H1 (cell line): Measurements from ENCODE around the gene P2RY11. TPM values are rescaled to one million over a fixed set of nuclear protein-coding genes. Genes with fewer than 3 reads are reported as not detected.

Source experiments
- CTCF ChIA-PET: fragments of 300-600 bp; sonication (Branson Sonifier 250); formaldehyde crosslinking; loops from one replicate; lab custom pipeline; 2021; ENCODE audit not compliant: partially characterized antibody; lab: Charles Lee
- POLR2A ChIA-PET: fragments of 300-600 bp; sonication (Branson Sonifier 250); formaldehyde crosslinking; loops from one replicate; lab custom pipeline; 2021; ENCODE audit warnings: inconsistent platforms; ENCODE audit not compliant: partially characterized antibody; lab: Charles Lee
- DNase-seq, 2 experiments: peaks; one replicate each; pipeline versions ENCODE4 v3.0.0 to v3.0.0-alpha.2; 2010 to 2022; ENCODE audit warnings: low spot score in 2 of 2, low read depth in 1 of 2, mixed read lengths in 1 of 2
- FAIRE-seq: peaks from 2 replicates; lab custom pipeline; 2011; peaks lifted over from hg19 to GRCh38; lab: Jason Lieb, UNC
- H2AFZ ChIP-seq: 2 replicates; pipeline ENCODE4 v1.8.1; 2012; ENCODE audit warnings: low read length, inconsistent platforms
- H2AK5ac ChIP-seq: 2 replicates; pipeline ENCODE4 v1.6.1; 2013; ENCODE audit warnings: low read depth, low read length
- H2BK120ac ChIP-seq: replicated peaks from 2 replicates; pipeline ENCODE3; 2013; ENCODE audit warnings: low read depth, low read length, inconsistent platforms
- H2BK12ac ChIP-seq: 2 replicates; pipeline ENCODE4 v1.6.1; 2013; ENCODE audit warnings: low read depth, low read length
- H2BK15ac ChIP-seq: 2 replicates; pipeline ENCODE4 v1.6.1; 2013; ENCODE audit warnings: low read length
- H2BK20ac ChIP-seq: 2 replicates; pipeline ENCODE4 v1.6.1; 2013; ENCODE audit warnings: low read length
- H2BK5ac ChIP-seq: 2 replicates; pipeline ENCODE4 v1.6.1; 2013; ENCODE audit warnings: low read depth, low read length
- H3K14ac ChIP-seq: 2 replicates; pipeline ENCODE4 v1.6.1; 2013; ENCODE audit warnings: inconsistent platforms; ENCODE audit not compliant: insufficient read length
- H3K18ac ChIP-seq: 2 replicates; pipeline ENCODE4 v1.6.1; 2013; ENCODE audit warnings: low read length; ENCODE audit errors: extremely low read depth
- H3K23ac ChIP-seq: 2 replicates; pipeline ENCODE4 v1.6.1; 2013; ENCODE audit warnings: inconsistent platforms; ENCODE audit not compliant: insufficient read length
- H3K23me2 ChIP-seq: 2 replicates; pipeline ENCODE4 v1.6.1; 2013; ENCODE audit warnings: low read depth, low read length
- H3K27ac ChIP-seq: 2 replicates; pipeline ENCODE4 v1.6.1; 2011; ENCODE audit warnings: low read depth, low read length, inconsistent platforms
- H3K27me3 ChIP-seq, 4 experiments: replicated peaks in 1 of 4; 1 replicate in 1 of 4; 2 replicates in 3 of 4; pipeline versions ENCODE4 v1.6.1 to v1.8.1; 2011 to 2013; ENCODE audit warnings: low read length in 3 of 4, mild to moderate bottlenecking in 3 of 4, inconsistent platforms in 2 of 4, mixed read lengths in 2 of 4, moderate library complexity in 1 of 4; ENCODE audit not compliant: control insufficient read depth in 3 of 4, insufficient read depth in 3 of 4; ENCODE audit errors: extremely low read depth in 1 of 4
- H3K36me3 ChIP-seq, 4 experiments: 2 replicates each; pipeline versions ENCODE4 v1.6.1 to v1.8.1; 2011 to 2013; ENCODE audit warnings: mild to moderate bottlenecking in 4 of 4, low read length in 3 of 4, moderate library complexity in 2 of 4, control low read depth in 1 of 4, inconsistent platforms in 1 of 4; ENCODE audit not compliant: insufficient read depth in 4 of 4, control insufficient read depth in 2 of 4
- H3K4ac ChIP-seq: replicated peaks from 2 replicates; pipeline ENCODE3; 2013; ENCODE audit warnings: low read length, low read depth, mixed read lengths, inconsistent platforms; ENCODE audit not compliant: insufficient read length
- H3K4me1 ChIP-seq, 4 experiments: replicated peaks in 1 of 4; 1 replicate in 1 of 4; 2 replicates in 3 of 4; pipeline versions ENCODE4 v1.6.1 to v1.8.1; 2011 to 2013; ENCODE audit warnings: low read length in 3 of 4, inconsistent platforms in 2 of 4, mixed read lengths in 1 of 4; ENCODE audit not compliant: insufficient read depth in 4 of 4, control insufficient read depth in 3 of 4
- H3K4me2 ChIP-seq, 2 experiments: 2 replicates each; pipeline versions ENCODE4 v1.6.1 to v1.8.1; 2011 to 2013; ENCODE audit warnings: low read depth in 2 of 2, low read length in 2 of 2, control low read depth in 1 of 2, inconsistent platforms in 1 of 2, mild to moderate bottlenecking in 1 of 2; ENCODE audit not compliant: insufficient read depth in 1 of 2
- H3K4me3 ChIP-seq, 4 experiments: fragments of 200-600, 300-600 bp in 1 of 4; sonication (generic), shearing (Covaris generic), sonication (Bioruptor Twin) in 1 of 4; 2 replicates each; pipeline versions ENCODE4 v1.5.1 to v1.8.1; 2011 to 2016; ENCODE audit warnings: low read length in 4 of 4, low read depth in 3 of 4, control low read depth in 2 of 4, inconsistent platforms in 2 of 4, mild to moderate bottlenecking in 2 of 4, mixed read lengths in 1 of 4, moderate library complexity in 1 of 4; ENCODE audit not compliant: insufficient read depth in 2 of 4; ENCODE audit errors: extremely low read depth in 1 of 4
- H3K56ac ChIP-seq: replicated peaks from 2 replicates; pipeline ENCODE3; 2013; ENCODE audit warnings: low read depth, mild to moderate bottlenecking, mixed read lengths, low read length, inconsistent platforms; ENCODE audit not compliant: insufficient read length
- H3K79me1 ChIP-seq: 2 replicates; pipeline ENCODE4 v1.6.1; 2013; ENCODE audit warnings: low read depth, low read length, control low read depth
- H3K79me2 ChIP-seq, 2 experiments: 2 replicates each; pipeline versions ENCODE4 v1.6.1 to v1.8.1; 2012 to 2013; ENCODE audit warnings: low read length in 2 of 2, mild to moderate bottlenecking in 2 of 2, inconsistent platforms in 1 of 2; ENCODE audit not compliant: insufficient read depth in 2 of 2, control insufficient read depth in 1 of 2
- H3K9ac ChIP-seq, 4 experiments: replicated peaks in 1 of 4; 1 replicate in 1 of 4; 2 replicates in 3 of 4; pipeline versions ENCODE4 v1.6.1 to v1.8.1; 2011 to 2013; ENCODE audit warnings: low read depth in 3 of 4, low read length in 3 of 4, control low read depth in 2 of 4, mild to moderate bottlenecking in 2 of 4, moderate library complexity in 2 of 4, inconsistent platforms in 1 of 4; ENCODE audit errors: extremely low read depth in 1 of 4
- H3K9me3 ChIP-seq, 2 experiments: 2 replicates each; pipeline versions ENCODE4 v1.6.1 to v1.8.1; 2012 to 2013; ENCODE audit warnings: mild to moderate bottlenecking in 2 of 2, moderate library complexity in 2 of 2, control low read depth in 1 of 2, inconsistent platforms in 1 of 2, low read depth in 1 of 2, low read length in 1 of 2, mixed read lengths in 1 of 2; ENCODE audit not compliant: insufficient read depth in 2 of 2
- H4K20me1 ChIP-seq, 2 experiments: replicated peaks in 1 of 2; 2 replicates each; pipeline versions ENCODE3 to v1.8.1; 2011 to 2013; ENCODE audit warnings: inconsistent platforms in 2 of 2, low read length in 2 of 2, mild to moderate bottlenecking in 1 of 2; ENCODE audit not compliant: insufficient read depth in 2 of 2, control insufficient read depth in 1 of 2
- H4K5ac ChIP-seq: 2 replicates; pipeline ENCODE4 v1.6.1; 2013; ENCODE audit warnings: low read length, low read depth, mixed read lengths, inconsistent platforms; ENCODE audit not compliant: insufficient read length
- H4K8ac ChIP-seq: 2 replicates; pipeline ENCODE4 v1.8.0; 2013; ENCODE audit warnings: mild to moderate bottlenecking, moderate library complexity, low read length, inconsistent platforms; ENCODE audit not compliant: insufficient read depth; ENCODE audit errors: extremely low read depth
- H4K91ac ChIP-seq: replicated peaks from 2 replicates; pipeline ENCODE3; 2013; ENCODE audit warnings: low read length, mixed read lengths, inconsistent platforms; ENCODE audit not compliant: insufficient read length
- POLR2A ChIP-seq, 2 experiments: IDR thresholded peaks; 1 replicate in 1 of 2; 2 replicates in 1 of 2; pipeline ENCODE4 v1.6.1; 2011; ENCODE audit warnings: low read depth in 2 of 2, low read length in 2 of 2, mild to moderate bottlenecking in 2 of 2; ENCODE audit errors: control extremely low read depth in 1 of 2
- POLR2AphosphoS5 ChIP-seq: IDR thresholded peaks from 2 replicates; pipeline ENCODE4 v1.6.1; 2011; ENCODE audit warnings: low read depth, low read length
- SIN3A ChIP-seq, 2 experiments: IDR thresholded peaks in 1 of 2; conservative IDR thresholded peaks in 1 of 2; 2 replicates each; pipeline ENCODE4 v1.6.1; 2011 to 2012; ENCODE audit warnings: low read length in 2 of 2, improper control_type of control experiment in 1 of 2, low read depth in 1 of 2, mild to moderate bottlenecking in 1 of 2
- SRF ChIP-seq: IDR thresholded peaks from 2 replicates; pipeline ENCODE4 v1.6.1; 2011; ENCODE audit warnings: mild to moderate bottlenecking, low read depth, low read length, moderate library complexity
- TAF1 ChIP-seq: IDR thresholded peaks from 2 replicates; pipeline ENCODE4 v1.6.1; 2011; ENCODE audit warnings: mild to moderate bottlenecking, low read depth, low read length
- WGBS, 2 experiments: shearing (Covaris generic) in 1 of 2; methylation state at CpG; one replicate each; pipeline versions ENCODE4 v1.1.6 to v1.1.7; 2013 to 2015; ENCODE audit warnings: low lambda C conversion rate in 2 of 2, mixed read lengths in 2 of 2, inconsistent platforms in 1 of 2, low coverage in 1 of 2, missing lambda C conversion rate in 1 of 2; ENCODE audit not compliant: insufficient replicate concordance in 2 of 2, insufficient coverage in 1 of 2, insufficient read length in 1 of 2; ENCODE audit errors: extremely low coverage in 1 of 2, missing lambda C conversion rate in 1 of 2; 5-methylcytosine and 5-hydroxymethylcytosine counted together
- polyA plus RNA-seq, 7 experiments: library from polyadenylated mRNA; depleted of rRNA in 3 of 7; stranded (reverse) in 5 of 7; unstranded in 2 of 7; fragments of >200 nt in 5 of 7; fragments of 200-250 nt in 2 of 7; gene quantifications; 1 replicate in 5 of 7; 2 replicates in 1 of 7; 4 replicates in 1 of 7; pipeline versions ENCODE4 v1.2.1 to v1.2.3, GENCODE V29; 2011 to 2013; ENCODE audit warnings: missing spikeins in 2 of 7, mixed read lengths in 2 of 7
- total RNA-seq: library from RNA; stranded (reverse); fragmentation: NEBNext Ultra II Directional; extraction: Animal tissue kit (Norgen Biotek cat#: 25700); gene quantifications from 2 replicates; pipeline ENCODE4 v1.2.1, GENCODE V29; 2021
- TF ChIP-seq, protein P1 (sequence below): IDR thresholded peaks from 2 replicates; pipeline ENCODE4 v1.6.1; 2012; ENCODE audit warnings: low read length, inconsistent platforms

P2RY11 gene
- total and polyA plus RNA-seq, 2 of the 8 experiments (the other 6 are each of a cell fraction or from before 2014, with no cell fraction given), result 9.2 to 18.0 TPM

GRCh38 chr19:10113964-10114650, 2.6 kb downstream of the P2RY11 start:
- H3K79me2 ChIP-seq, result peaks cover 0 to 7% of the 10 kb centered on the region in 2 experiments; a peak in 2 of 4 replicates
- H3K27ac ChIP-seq, result 0 out of 2 replicates have a peak overlapping the region, but pooled peaks have one; percentile 29
- no peak overlapping the region for H2AK5ac ChIP-seq
- no peak overlapping the region for H3K23ac ChIP-seq
- H2BK20ac ChIP-seq, result no peak overlapping the region
- no peak overlapping the region for H2BK120ac ChIP-seq
- H3K4me2 ChIP-seq, result no peak overlapping the region
- peaks cover 2% of the 10 kb centered on the region for H3K23me2 ChIP-seq
- 94% methylated on average over 42 of the region's 43 CpGs; no CpG with 5 or more reads in 1 of the 2 experiments for WGBS, 2 experiments
- DNase-seq (no peak), FAIRE-seq (no peak)
- POLR2A ChIA-PET, result interaction anchor here (0.5 to 29.1 kb wide), 28 partner anchors 4 to 266 kb away, joined by 3 to 412 read pairs (median 3); partner anchors contain the start of genes ANGPTL6, DNMT1, EIF3G and P2RY11
- H3K4me1 ChIP-seq, result peaks cover 0 to 7% (median 1%) of the 10 kb centered on the region in 4 experiments; a peak in 2 of 7 replicates
- H3K14ac ChIP-seq, result no peak overlapping the region
- peaks cover 41 to 62% (median 52%) of the 10 kb centered on the region in 4 experiments for H3K36me3 ChIP-seq
- H3K27me3 ChIP-seq, result no peaks in the 10 kb centered on the region
- H4K91ac ChIP-seq, result no peak overlapping the region
- no peak overlapping the region for H2BK5ac ChIP-seq
- H3K79me1 ChIP-seq, result 0 out of 2 replicates have a peak, but pooled peaks cover 2% of the 10 kb centered on the region
- H3K18ac ChIP-seq, result no peak overlapping the region
- H2BK15ac ChIP-seq, result no peak overlapping the region
- CTCF ChIA-PET, result interaction anchor here (0.9 to 5.0 kb wide), 10 partner anchors 8 to 183 kb away, joined by 3 to 42 read pairs (median 4); partner anchors contain the start of gene ANGPTL6
- no peak overlapping the region for H3K56ac ChIP-seq
- peaks cover 16 to 35% of the 10 kb centered on the region in 2 experiments for H4K20me1 ChIP-seq
- no peak overlapping the region for H4K5ac ChIP-seq
- peak overlapping the region; percentile 65; the same call in 1 of the 2 replicates for H4K8ac ChIP-seq
- TF ChIP-seq SIN3A (conservative IDR thresholded peaks at IDR 0.05 in 1 of 2, IDR thresholded peaks at IDR 0.05 in 1 of 2; ENCODE audit: low read depth in 1 of 2, low read length in 2 of 2), result no peak
- TF ChIP-seq TAF1, result 0 out of 2 replicates have a peak, but pooled peaks have one; percentile 8
- TF ChIP-seq, protein P1, sequence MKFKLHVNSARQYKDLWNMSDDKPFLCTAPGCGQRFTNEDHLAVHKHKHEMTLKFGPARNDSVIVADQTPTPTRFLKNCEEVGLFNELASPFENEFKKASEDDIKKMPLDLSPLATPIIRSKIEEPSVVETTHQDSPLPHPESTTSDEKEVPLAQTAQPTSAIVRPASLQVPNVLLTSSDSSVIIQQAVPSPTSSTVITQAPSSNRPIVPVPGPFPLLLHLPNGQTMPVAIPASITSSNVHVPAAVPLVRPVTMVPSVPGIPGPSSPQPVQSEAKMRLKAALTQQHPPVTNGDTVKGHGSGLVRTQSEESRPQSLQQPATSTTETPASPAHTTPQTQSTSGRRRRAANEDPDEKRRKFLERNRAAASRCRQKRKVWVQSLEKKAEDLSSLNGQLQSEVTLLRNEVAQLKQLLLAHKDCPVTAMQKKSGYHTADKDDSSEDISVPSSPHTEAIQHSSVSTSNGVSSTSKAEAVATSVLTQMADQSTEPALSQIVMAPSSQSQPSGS, result 0 out of 2 replicates have a peak, but pooled peaks have one; percentile 8
- no peak for TF ChIP-seq SRF
- TF ChIP-seq POLR2AphosphoS5, result peak; percentile 22; the same call in 1 of the 2 replicates
- TF ChIP-seq POLR2A (IDR thresholded peaks at IDR 0.05; ENCODE audit: control extremely low read depth in 1 of 2, low read depth in 2 of 2, low read length in 2 of 2), result peak in 1 of 2 experiments; percentile 2; a peak in 1 of 3 replicates
- TF ChIP-seq, all 59 proteins: peak for 4
- no peak overlapping the region for H2BK12ac ChIP-seq
- H3K4ac ChIP-seq, result peak overlapping the region; percentile 14
- no peaks in the 10 kb centered on the region for H3K9me3 ChIP-seq
- no peak overlapping the region for H3K4me3 ChIP-seq
- H2AFZ ChIP-seq, result no peak overlapping the region
- no peak overlapping the region for H3K9ac ChIP-seq
